BJ (cell line): ENCODE data around the gene CRADD. TPM values are rescaled to one million over a fixed set of nuclear protein-coding genes. Genes with fewer than 3 reads are reported as not detected.
"Not testable (repeated sequence)": the region's sequence is repeated elsewhere in the genome, so short reads cannot be mapped to it uniquely, and the experiment has no call there.

Experiments used
- CTCF ChIA-PET: fragments of 350-600 bp; formaldehyde crosslinking; extraction: SDS; loops from one replicate; lab custom pipeline; 2021; ENCODE audit warnings: antibody characterized with exemption, inconsistent platforms; lab: Yijun Ruan, JAX
- POLR2A ChIA-PET: fragments of 300-600 bp; sonication (Branson Sonifier 250); formaldehyde crosslinking; extraction: SDS; loops from one replicate; lab custom pipeline; 2021; ENCODE audit warnings: antibody characterized with exemption; lab: Charles Lee
- DNase-seq: peaks from one replicate; pipeline ENCODE4 v3.0.0-alpha.2; 2011; ENCODE audit warnings: low read depth
- H3K27me3 ChIP-seq: 2 replicates; pipeline ENCODE4 v1.6.0; 2011; ENCODE audit warnings: low read length; ENCODE audit not compliant: control insufficient read depth, insufficient read depth
- H3K36me3 ChIP-seq: 2 replicates; pipeline ENCODE4 v1.5.1; 2011; ENCODE audit warnings: low read length; ENCODE audit not compliant: control insufficient read depth, insufficient read depth
- H3K4me3 ChIP-seq: 2 replicates; pipeline ENCODE4 v1.5.1; 2011; ENCODE audit warnings: low read depth, mild to moderate bottlenecking, control low read depth, low read length
- polyA plus RNA-seq: library from polyadenylated mRNA; depleted of rRNA; stranded (reverse); fragments of >200 nt; gene quantifications from 2 replicates; pipeline ENCODE4 v1.2.3, GENCODE V29; 2011
- TF ChIP-seq, protein P1 (sequence below): IDR thresholded peaks from 2 replicates; pipeline ENCODE4 v1.5.1; 2011; ENCODE audit warnings: low read depth, mild to moderate bottlenecking, control low read depth, inconsistent platforms, low read length, moderate library complexity; ENCODE audit not compliant: insufficient read depth

Gene CRADD
- polyA plus RNA-seq, 1 experiment = 16.6 TPM

DNA sequence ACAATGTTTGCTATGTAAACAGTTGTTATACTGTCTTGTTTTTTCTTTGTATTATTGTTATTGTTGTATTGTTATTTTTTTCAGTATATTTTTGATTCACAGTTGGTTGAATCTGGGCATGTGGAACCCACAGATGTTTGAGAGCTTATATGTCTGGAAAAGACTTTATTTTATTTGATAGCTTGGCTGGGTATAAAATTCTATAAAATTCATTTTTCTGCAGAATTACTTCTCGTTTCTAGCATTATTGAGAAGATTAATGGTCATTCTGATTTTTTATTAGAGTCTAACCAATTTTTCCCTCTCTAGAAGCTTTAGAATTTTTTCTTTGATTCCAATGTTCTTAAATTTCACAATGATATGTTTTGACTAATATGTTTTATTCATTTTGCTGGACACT lies 188.6 kb downstream of the CRADD start:
- no peak overlapping the region for H3K4me3 ChIP-seq
- DNase-seq = no peak
- ChIA-PET POLR2A (no interaction called here), CTCF (interaction anchor here (1.2 to 1.3 kb wide), 2 partner anchors 14 to 121 kb away, joined by 3 to 4 read pairs; no protein-coding TSS in a partner anchor)
- no peaks in the 10 kb centered on the region for H3K36me3 ChIP-seq
- H3K27me3 ChIP-seq = no peaks in the 10 kb centered on the region
- TF ChIP-seq, protein P1, sequence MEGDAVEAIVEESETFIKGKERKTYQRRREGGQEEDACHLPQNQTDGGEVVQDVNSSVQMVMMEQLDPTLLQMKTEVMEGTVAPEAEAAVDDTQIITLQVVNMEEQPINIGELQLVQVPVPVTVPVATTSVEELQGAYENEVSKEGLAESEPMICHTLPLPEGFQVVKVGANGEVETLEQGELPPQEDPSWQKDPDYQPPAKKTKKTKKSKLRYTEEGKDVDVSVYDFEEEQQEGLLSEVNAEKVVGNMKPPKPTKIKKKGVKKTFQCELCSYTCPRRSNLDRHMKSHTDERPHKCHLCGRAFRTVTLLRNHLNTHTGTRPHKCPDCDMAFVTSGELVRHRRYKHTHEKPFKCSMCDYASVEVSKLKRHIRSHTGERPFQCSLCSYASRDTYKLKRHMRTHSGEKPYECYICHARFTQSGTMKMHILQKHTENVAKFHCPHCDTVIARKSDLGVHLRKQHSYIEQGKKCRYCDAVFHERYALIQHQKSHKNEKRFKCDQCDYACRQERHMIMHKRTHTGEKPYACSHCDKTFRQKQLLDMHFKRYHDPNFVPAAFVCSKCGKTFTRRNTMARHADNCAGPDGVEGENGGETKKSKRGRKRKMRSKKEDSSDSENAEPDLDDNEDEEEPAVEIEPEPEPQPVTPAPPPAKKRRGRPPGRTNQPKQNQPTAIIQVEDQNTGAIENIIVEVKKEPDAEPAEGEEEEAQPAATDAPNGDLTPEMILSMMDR = no peak

DNA sequence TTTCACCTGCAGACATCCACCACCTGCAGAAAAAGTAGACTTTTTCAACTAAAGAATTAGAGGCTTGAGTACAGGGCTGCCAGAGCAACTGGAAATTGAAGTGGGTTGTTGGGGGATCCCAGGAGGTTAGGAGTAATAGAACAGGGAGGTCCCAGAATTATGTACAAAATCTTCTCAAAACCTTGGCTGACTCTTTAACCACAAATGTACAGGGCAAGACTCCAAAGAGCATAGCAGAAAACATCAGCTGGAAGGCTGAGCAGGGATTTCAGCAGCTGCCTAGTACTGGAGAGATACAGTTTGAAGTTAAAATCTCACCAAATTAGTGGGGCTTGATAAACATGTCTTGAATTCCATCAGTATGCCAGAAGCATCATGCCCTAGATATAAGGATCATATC lies 191.6 kb downstream of the CRADD start:
- TF ChIP-seq, protein P1 = no peak
- no peak for DNase-seq
- H3K4me3 ChIP-seq = no peak overlapping the region
- POLR2A ChIA-PET = no interaction called here
- H3K27me3 ChIP-seq = no peaks in the 10 kb centered on the region
- no peaks in the 10 kb centered on the region for H3K36me3 ChIP-seq
- CTCF ChIA-PET = no interaction called here

DNA sequence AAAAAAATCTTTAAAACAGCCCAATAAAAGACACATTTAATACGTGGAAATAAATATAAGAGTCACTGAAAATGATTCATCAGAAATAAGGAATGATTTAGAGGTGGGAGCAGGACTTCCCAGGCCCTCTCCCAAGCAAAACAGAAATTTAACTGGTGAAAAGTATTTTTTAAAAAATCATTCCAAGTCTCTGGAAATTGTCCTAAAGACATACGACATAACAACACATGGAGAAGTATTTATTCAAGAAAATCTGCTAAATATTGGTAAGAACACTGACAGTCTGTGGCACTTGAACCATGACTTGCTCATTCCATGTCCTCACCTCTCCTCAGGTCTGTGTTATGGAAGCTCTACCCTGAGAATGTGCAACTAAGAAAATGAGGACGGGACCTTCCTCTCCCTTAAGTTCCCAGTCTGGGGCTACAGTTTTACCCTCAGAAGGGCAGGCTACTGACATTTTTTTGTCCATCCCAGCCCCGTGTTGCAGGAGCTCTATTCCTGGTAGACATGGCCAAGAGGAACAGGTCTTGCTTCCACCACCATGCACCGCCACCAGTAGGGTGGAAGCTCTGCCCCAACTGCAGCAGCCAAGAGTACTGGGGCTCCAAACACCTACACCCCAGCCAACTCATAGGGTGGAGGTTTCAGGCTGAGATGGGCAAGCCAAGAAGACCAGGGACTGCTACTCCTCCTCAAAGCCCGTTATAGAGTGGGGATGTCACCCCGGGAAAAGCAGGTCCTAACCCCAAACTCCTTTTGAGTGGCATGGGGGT lies 193.0 kb downstream of the CRADD start:
- Histone ChIP-seq H3K27me3 (no peaks in the 10 kb centered on the region), H3K4me3 (no peak overlapping the region), H3K36me3 (no peaks in the 10 kb centered on the region)
- CTCF ChIA-PET = interaction anchor here (0.6 to 1.1 kb wide), 2 partner anchors 10 to 210 kb away, joined by 3 to 4 read pairs; no protein-coding TSS in a partner anchor
- TF ChIP-seq, protein P1 = no peak
- POLR2A ChIA-PET = no interaction called here
- DNase-seq = no peak

DNA sequence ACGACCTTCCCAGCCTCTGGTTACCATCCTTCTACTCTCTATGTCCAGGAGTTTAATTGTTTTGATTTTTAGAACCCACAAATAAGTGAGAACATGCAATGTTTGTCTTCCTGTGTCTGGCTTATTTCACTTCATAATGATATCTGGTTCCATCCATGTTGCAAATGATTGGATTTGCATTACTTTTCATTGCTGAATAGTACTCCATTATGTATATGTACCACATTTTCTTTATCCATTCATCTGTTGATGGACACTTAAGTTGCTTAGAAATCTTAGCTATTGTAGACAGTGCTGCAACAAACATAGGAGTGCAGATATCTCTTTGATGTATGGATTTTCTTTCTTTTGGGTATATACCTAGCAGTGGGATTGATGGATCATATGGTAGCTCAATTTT lies 194.4 kb downstream of the CRADD start:
- DNase-seq, POLR2A ChIA-PET, H3K27me3 ChIP-seq, H3K36me3 ChIP-seq, H3K4me3 ChIP-seq: not testable (repeated sequence)
- CTCF ChIA-PET = interaction anchor here (1.1 kb wide), 1 partner anchor 8 kb away, joined by 3 read pairs; no protein-coding TSS in a partner anchor

DNA sequence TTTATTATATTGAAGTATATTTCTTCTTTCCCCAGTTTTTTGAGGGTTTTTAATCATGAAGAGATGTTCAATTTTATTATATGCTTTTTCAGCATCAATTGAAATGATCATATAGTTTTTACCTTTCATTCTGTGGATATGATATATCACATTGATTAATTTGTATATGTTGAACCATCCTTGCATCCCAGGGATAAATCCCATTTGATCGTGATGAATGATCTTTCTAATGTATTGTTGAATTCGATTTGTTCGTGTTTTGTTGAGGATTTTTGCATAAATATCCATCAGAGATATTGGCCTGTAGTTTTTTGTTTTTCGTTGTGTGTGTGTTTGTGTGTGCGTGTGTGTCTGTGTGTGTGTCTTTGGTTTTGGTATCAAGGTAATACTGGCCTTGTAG lies 196.4 kb downstream of the CRADD start:
- POLR2A ChIA-PET = no interaction called here
- CTCF ChIA-PET = no interaction called here
- H3K27me3 ChIP-seq = no peaks in the 10 kb centered on the region
- TF ChIP-seq, protein P1 = no peak
- no peak for DNase-seq
- H3K4me3 ChIP-seq = no peak overlapping the region
- H3K36me3 ChIP-seq = no peaks in the 10 kb centered on the region
